Panc1 (cell line): ENCODE measurements around the gene UGT1A6. TPM values are rescaled to one million over a fixed set of nuclear protein-coding genes. Genes with fewer than 3 reads are reported as not detected.
A peak's percentile ranks its signal among the peaks of the same experiment; 100 is the strongest.
"Not testable (repeated sequence)": the region's sequence is repeated elsewhere in the genome, so short reads cannot be mapped to it uniquely, and the experiment has no call there.

Experiments
- ATAC-seq: fragments of 200-7000 bp; cut with Tn5 transposase; 2 replicates; pipeline ENCODE4 v1.9.1; 2020; ENCODE audit warnings: mild to moderate bottlenecking, moderate library complexity
- BruUV-seq: library from RNA; stranded (reverse); fragments of 400-500 nt; replicated peaks from 2 replicates; lab custom pipeline; 2021; lab: Mats Ljungman, UMichigan
- CTCF ChIA-PET: fragments of 300-600 bp; sonication (Branson Sonifier 250); formaldehyde crosslinking; loops from one replicate; lab custom pipeline; 2022; ENCODE audit warnings: antibody characterized with exemption; lab: Charles Lee
- POLR2A ChIA-PET: fragments of 300-600 bp; sonication (Branson Sonifier 250); formaldehyde crosslinking; loops from one replicate; lab custom pipeline; 2022; ENCODE audit warnings: antibody characterized with exemption; lab: Charles Lee
- DNase-seq: peaks from one replicate; pipeline ENCODE4 v3.0.0-alpha.2; 2010; ENCODE audit warnings: low read depth, low spot score
- H3K27ac ChIP-seq: 2 replicates; pipeline ENCODE4 v1.5.1; 2011; ENCODE audit warnings: mild to moderate bottlenecking, low read length, inconsistent platforms
- H3K27me3 ChIP-seq: fragments of 200-500 bp; sonication (Bioruptor generic); 2 replicates; pipeline ENCODE4 v1.6.0; 2014; ENCODE audit warnings: low read length, inconsistent platforms; ENCODE audit not compliant: control insufficient read depth, insufficient read depth
- H3K36me3 ChIP-seq: fragments of 200-500 bp; sonication (Bioruptor generic); 2 replicates; pipeline ENCODE4 v1.5.1; 2014; ENCODE audit warnings: inconsistent platforms, mild to moderate bottlenecking, low read length, moderate library complexity; ENCODE audit not compliant: control insufficient read depth, insufficient read depth
- H3K4me1 ChIP-seq: 2 replicates; pipeline ENCODE4 v1.5.1; 2011; ENCODE audit warnings: inconsistent platforms, mild to moderate bottlenecking, low read length, moderate library complexity; ENCODE audit not compliant: control insufficient read depth, insufficient read depth
- H3K4me3 ChIP-seq, 2 experiments: 2 replicates each; pipeline ENCODE4 v1.5.1; 2011 to 2012; ENCODE audit warnings: low read depth in 2 of 2, low read length in 2 of 2, mild to moderate bottlenecking in 2 of 2, inconsistent platforms in 1 of 2, moderate library complexity in 1 of 2
- H3K9me3 ChIP-seq: fragments of 200-500 bp; sonication (Bioruptor generic); 2 replicates; pipeline ENCODE4 v1.5.1; 2014; ENCODE audit warnings: low read depth, mild to moderate bottlenecking, inconsistent platforms, low read length, moderate library complexity; ENCODE audit not compliant: control insufficient read depth, insufficient read depth
- POLR2AphosphoS5 ChIP-seq: IDR thresholded peaks from 2 replicates; pipeline ENCODE4 v1.6.1; 2012; ENCODE audit warnings: mild to moderate bottlenecking, low read depth, low read length, moderate library complexity
- SIN3A ChIP-seq: IDR thresholded peaks from 2 replicates; pipeline ENCODE4 v1.6.1; 2012; ENCODE audit warnings: low read depth, mild to moderate bottlenecking, low read length, moderate library complexity, borderline replicate concordance; ENCODE audit not compliant: insufficient read depth
- TCF7L2 ChIP-seq: IDR thresholded peaks from 2 replicates; pipeline ENCODE4 v1.6.1; 2011; ENCODE audit warnings: mild to moderate bottlenecking, low read depth, low read length, inconsistent platforms
- in situ Hi-C: cut with HindIII; loops from 2 replicates; pipeline ENCODE4 v1.10.0; 2016; ENCODE audit warnings: low sequenced_read_pairs, low pct_unique_long_range_greater_than_20kb
- intact Hi-C: fragments of 100-400 bp; cut with micrococcal nuclease; formaldehyde crosslinking; loops from one replicate; pipeline ENCODE4 v1.10.0; 2022; ENCODE audit not compliant: unreplicated experiment
- total RNA-seq: library from RNA; stranded (reverse); gene quantifications from one replicate; pipeline ENCODE4 v1.2.1, GENCODE V29; 2021; ENCODE audit not compliant: unreplicated experiment
- TF ChIP-seq, protein P1 (sequence below): fragments of 450-650 bp; IDR thresholded peaks from 2 replicates; pipeline ENCODE4 v1.5.1; 2017; ENCODE audit warnings: mild to moderate bottlenecking
- TF ChIP-seq, protein P2 (sequence below), 2 experiments: IDR thresholded peaks; 2 replicates each; pipeline ENCODE4 v1.6.1; 2011 to 2012; ENCODE audit warnings: low read depth in 2 of 2, control low read depth in 1 of 2, low read length in 1 of 2, mild to moderate bottlenecking in 1 of 2, moderate library complexity in 1 of 2; ENCODE audit not compliant: insufficient read depth in 1 of 2

UGT1A6 gene
- total RNA-seq, 1 experiment from 2014 or later = not detected

- DNase-seq (no peak), ATAC-seq (no peak)
- TF ChIP-seq SIN3A = no peak
- TF ChIP-seq, protein P1, sequence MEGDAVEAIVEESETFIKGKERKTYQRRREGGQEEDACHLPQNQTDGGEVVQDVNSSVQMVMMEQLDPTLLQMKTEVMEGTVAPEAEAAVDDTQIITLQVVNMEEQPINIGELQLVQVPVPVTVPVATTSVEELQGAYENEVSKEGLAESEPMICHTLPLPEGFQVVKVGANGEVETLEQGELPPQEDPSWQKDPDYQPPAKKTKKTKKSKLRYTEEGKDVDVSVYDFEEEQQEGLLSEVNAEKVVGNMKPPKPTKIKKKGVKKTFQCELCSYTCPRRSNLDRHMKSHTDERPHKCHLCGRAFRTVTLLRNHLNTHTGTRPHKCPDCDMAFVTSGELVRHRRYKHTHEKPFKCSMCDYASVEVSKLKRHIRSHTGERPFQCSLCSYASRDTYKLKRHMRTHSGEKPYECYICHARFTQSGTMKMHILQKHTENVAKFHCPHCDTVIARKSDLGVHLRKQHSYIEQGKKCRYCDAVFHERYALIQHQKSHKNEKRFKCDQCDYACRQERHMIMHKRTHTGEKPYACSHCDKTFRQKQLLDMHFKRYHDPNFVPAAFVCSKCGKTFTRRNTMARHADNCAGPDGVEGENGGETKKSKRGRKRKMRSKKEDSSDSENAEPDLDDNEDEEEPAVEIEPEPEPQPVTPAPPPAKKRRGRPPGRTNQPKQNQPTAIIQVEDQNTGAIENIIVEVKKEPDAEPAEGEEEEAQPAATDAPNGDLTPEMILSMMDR = no peak
- TF ChIP-seq TCF7L2 = no peak
- TF ChIP-seq, protein P2, sequence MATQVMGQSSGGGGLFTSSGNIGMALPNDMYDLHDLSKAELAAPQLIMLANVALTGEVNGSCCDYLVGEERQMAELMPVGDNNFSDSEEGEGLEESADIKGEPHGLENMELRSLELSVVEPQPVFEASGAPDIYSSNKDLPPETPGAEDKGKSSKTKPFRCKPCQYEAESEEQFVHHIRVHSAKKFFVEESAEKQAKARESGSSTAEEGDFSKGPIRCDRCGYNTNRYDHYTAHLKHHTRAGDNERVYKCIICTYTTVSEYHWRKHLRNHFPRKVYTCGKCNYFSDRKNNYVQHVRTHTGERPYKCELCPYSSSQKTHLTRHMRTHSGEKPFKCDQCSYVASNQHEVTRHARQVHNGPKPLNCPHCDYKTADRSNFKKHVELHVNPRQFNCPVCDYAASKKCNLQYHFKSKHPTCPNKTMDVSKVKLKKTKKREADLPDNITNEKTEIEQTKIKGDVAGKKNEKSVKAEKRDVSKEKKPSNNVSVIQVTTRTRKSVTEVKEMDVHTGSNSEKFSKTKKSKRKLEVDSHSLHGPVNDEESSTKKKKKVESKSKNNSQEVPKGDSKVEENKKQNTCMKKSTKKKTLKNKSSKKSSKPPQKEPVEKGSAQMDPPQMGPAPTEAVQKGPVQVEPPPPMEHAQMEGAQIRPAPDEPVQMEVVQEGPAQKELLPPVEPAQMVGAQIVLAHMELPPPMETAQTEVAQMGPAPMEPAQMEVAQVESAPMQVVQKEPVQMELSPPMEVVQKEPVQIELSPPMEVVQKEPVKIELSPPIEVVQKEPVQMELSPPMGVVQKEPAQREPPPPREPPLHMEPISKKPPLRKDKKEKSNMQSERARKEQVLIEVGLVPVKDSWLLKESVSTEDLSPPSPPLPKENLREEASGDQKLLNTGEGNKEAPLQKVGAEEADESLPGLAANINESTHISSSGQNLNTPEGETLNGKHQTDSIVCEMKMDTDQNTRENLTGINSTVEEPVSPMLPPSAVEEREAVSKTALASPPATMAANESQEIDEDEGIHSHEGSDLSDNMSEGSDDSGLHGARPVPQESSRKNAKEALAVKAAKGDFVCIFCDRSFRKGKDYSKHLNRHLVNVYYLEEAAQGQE (IDR thresholded peaks at IDR 0.05; ENCODE audit: insufficient read depth in 1 of 2, low read depth in 2 of 2, low read length in 1 of 2) = no peak
- TF ChIP-seq POLR2AphosphoS5 = no peak
- no peaks in the 10 kb centered on the region for H3K36me3 ChIP-seq
- BruUV-seq = no TSS peak
- peak overlapping the region; percentile 53; the same call in 1 of the 2 replicates for H3K27ac ChIP-seq
- no peaks in the 10 kb centered on the region for H3K27me3 ChIP-seq
- CTCF ChIA-PET = no interaction called here
- in situ Hi-C loops (no loop called here), intact Hi-C loops (no loop called here)
- no peaks in the 10 kb centered on the region for H3K4me1 ChIP-seq
- H3K4me3 ChIP-seq = no peak overlapping the region
- POLR2A ChIA-PET = no interaction called here
- H3K9me3 ChIP-seq = no peaks in the 10 kb centered on the region
Observed at GRCh38 chr2:233699424-233700027, 6.8 kb downstream of the UGT1A6 start.

DNA sequence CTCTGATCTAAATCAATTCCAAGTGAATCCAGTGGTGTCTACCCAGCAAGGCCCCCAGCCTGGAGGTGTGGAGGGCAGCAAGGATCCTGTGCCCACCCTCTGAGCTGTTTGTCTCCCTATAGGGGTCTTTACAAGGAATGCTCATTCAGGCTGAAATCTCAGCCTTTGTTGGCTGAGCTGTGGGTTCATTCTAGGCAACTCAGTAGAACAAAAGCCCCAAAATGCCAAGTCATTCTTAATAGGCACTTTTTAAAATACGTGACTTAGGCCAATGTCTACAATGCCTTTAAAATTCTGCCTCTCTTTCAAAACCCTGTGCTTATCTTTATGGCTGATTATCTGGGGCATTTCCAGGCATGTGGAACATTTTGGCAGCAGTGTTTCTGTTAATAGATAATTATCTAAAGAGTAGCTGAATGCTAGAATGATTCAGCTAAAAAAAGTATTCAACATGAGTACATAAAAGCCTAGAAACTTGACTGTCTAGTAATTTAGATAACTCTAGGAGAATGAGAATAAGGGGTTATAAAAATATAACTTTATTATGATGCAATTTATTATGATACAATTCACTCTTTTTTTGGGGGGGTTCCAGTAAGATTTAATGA, 7.4 kb downstream of the UGT1A6 start:
- Histone ChIP-seq H3K27ac (peak overlapping the region; percentile 53; the same call in 1 of the 2 replicates), H3K9me3 (no peaks in the 10 kb centered on the region), H3K27me3 (no peaks in the 10 kb centered on the region), H3K36me3 (no peaks in the 10 kb centered on the region), H3K4me3 (no peak overlapping the region), H3K4me1 (no peaks in the 10 kb centered on the region)
- ATAC-seq = peak; percentile 58; the same call in 1 of the 2 replicates
- no peak for DNase-seq
- in situ Hi-C loops (no loop called here), intact Hi-C loops (no loop called here)
- CTCF ChIA-PET = no interaction called here
- TF ChIP-seq, protein P1 = no peak
- TF ChIP-seq POLR2AphosphoS5 (0 out of 2 replicates have a peak, but pooled peaks have one; percentile 32), TCF7L2 (peak; percentile 73)
- no TSS peak for BruUV-seq
- POLR2A ChIA-PET = no interaction called here

DNA sequence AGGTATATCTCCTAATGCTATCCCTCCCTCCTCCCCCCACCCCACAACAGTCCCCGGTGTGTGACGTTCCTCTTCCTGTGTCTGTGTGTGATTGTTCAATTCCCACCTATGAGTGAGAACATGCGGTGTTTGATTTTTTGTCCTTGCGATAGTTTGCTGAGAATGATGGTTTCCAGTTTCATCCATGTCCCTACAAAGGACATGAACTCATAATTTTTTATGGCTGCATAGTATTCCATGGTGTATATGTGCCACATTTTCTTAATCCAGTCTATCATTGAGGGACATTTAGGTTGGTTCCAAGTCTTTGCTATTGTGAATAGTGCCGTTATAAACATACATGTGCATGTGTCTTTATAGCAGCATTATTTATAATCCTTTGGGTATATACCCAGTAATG, 8.2 kb downstream of the UGT1A6 start:
- H3K4me1 ChIP-seq, in situ Hi-C loops, intact Hi-C loops, POLR2A ChIA-PET, ATAC-seq, H3K36me3 ChIP-seq, H3K27ac ChIP-seq, H3K9me3 ChIP-seq, BruUV-seq, H3K27me3 ChIP-seq, DNase-seq, CTCF ChIA-PET, H3K4me3 ChIP-seq: not testable (repeated sequence)
